Measurements from ENCODE around the gene IL17B.

Gene IL17B

GRCh38 chr5:149376711-149377447 lies 2.2 kb downstream of the IL17B start:
- DNase-seq (ENCODE audit: low spot score) = no peak

GRCh38 chr5:149376104-149376503 lies 3.0 kb downstream of the IL17B start:
- DNase-seq (ENCODE audit: low spot score) = no peak

GRCh38 chr5:149375434-149375833 lies 3.7 kb downstream of the IL17B start:
- DNase-seq (ENCODE audit: low spot score) = no peak

- no peak for DNase-seq (ENCODE audit: low spot score)
Observed at GRCh38 chr5:149374801-149375200, 4.3 kb downstream of the IL17B start.

GRCh38 chr5:149374303-149374702 lies 4.8 kb downstream of the IL17B start:
- DNase-seq (ENCODE audit: low spot score) = no peak

GRCh38 chr5:149372932-149373331 lies 6.2 kb downstream of the IL17B start:
- DNase-seq (ENCODE audit: low spot score) = no peak

GRCh38 chr5:149372076-149372795 lies 6.9 kb downstream of the IL17B start:
- DNase-seq (ENCODE audit: low spot score) = no peak

GRCh38 chr5:149371296-149371962 lies 7.7 kb downstream of the IL17B start:
- peak; percentile 80 for DNase-seq (ENCODE audit: low spot score)

GRCh38 chr5:149370878-149371277 lies 8.2 kb downstream of the IL17B start:
- no peak for DNase-seq (ENCODE audit: low spot score)

GRCh38 chr5:149367972-149368645 lies 11.0 kb downstream of the IL17B start:
- no peak for DNase-seq (ENCODE audit: low spot score)

GRCh38 chr5:149367249-149367971 lies 11.7 kb downstream of the IL17B start:
- peak; percentile 93 for DNase-seq (ENCODE audit: low spot score)

- no peak for DNase-seq (ENCODE audit: low spot score)
Observed at GRCh38 chr5:149366169-149366729, 12.8 kb downstream of the IL17B start.

- no peak for DNase-seq (ENCODE audit: low spot score)
Observed at GRCh38 chr5:149365418-149365817, 13.7 kb downstream of the IL17B start.

- DNase-seq (ENCODE audit: low spot score) = no peak
Observed at GRCh38 chr5:149364719-149365118, 14.4 kb downstream of the IL17B start.

GRCh38 chr5:149363936-149364335 lies 15.2 kb downstream of the IL17B start:
- DNase-seq (ENCODE audit: low spot score) = no peak

- no peak for DNase-seq (ENCODE audit: low spot score)
Observed at GRCh38 chr5:149363358-149363757, 15.7 kb downstream of the IL17B start.

GRCh38 chr5:149362541-149362940 lies 16.6 kb downstream of the IL17B start:
- DNase-seq (ENCODE audit: low spot score) = no peak

- DNase-seq (ENCODE audit: low spot score) = no peak
Observed at GRCh38 chr5:149360272-149360671, 18.8 kb downstream of the IL17B start.

GRCh38 chr5:149358868-149359495 lies 20.1 kb downstream of the IL17B start:
- no peak for DNase-seq (ENCODE audit: low spot score)

GRCh38 chr5:149358294-149358651 lies 20.8 kb downstream of the IL17B start:
- no peak for DNase-seq (ENCODE audit: low spot score)
